IMR-90 (cell line): ENCODE data around the gene CYP2A13. TPM values are rescaled to one million over a fixed set of nuclear protein-coding genes. Genes with fewer than 3 reads are reported as not detected.

Experiments
- ATAC-seq: fragments of 200-7000 bp; cut with Tn5 transposase; 2 replicates; pipeline ENCODE4 v1.9.1; 2020; ENCODE audit warnings: low read depth, mild to moderate bottlenecking, moderate library complexity
- BruUV-seq: library from RNA; stranded (reverse); fragments of 400-500 nt; replicated peaks from 2 replicates; lab custom pipeline; 2021; lab: Mats Ljungman, UMichigan
- CTCF ChIA-PET: fragments of 300-600 bp; formaldehyde crosslinking; extraction: SDS; loops from one replicate; lab custom pipeline; 2021; ENCODE audit warnings: antibody characterized with exemption; lab: Yijun Ruan, JAX
- POLR2A ChIA-PET: fragments of 300-600 bp; sonication (Branson Sonifier 250); formaldehyde crosslinking; loops from one replicate; lab custom pipeline; 2022; ENCODE audit warnings: antibody characterized with exemption; ENCODE audit not compliant: unreplicated experiment; lab: Charles Lee
- DNase-seq: peaks from one replicate; pipeline ENCODE4 v3.0.0; 2013
- H2AFZ ChIP-seq: replicated peaks from 2 replicates; pipeline ENCODE3; 2013; ENCODE audit warnings: low read length, mild to moderate bottlenecking; ENCODE audit not compliant: poor library complexity
- H2AK5ac ChIP-seq: 2 replicates; pipeline ENCODE4 v1.6.1; 2013; ENCODE audit warnings: low read depth, low read length, inconsistent platforms
- H2AK9ac ChIP-seq: replicated peaks from 2 replicates; pipeline ENCODE3; 2013; ENCODE audit warnings: mild to moderate bottlenecking, low read depth, low read length, moderate library complexity; ENCODE audit not compliant: poor library complexity
- H2BK120ac ChIP-seq: 2 replicates; pipeline ENCODE4 v1.6.1; 2013; ENCODE audit warnings: low read depth, low read length, inconsistent platforms
- H2BK15ac ChIP-seq: 3 replicates; pipeline ENCODE4 v1.6.1; 2013; ENCODE audit warnings: low read depth, low read length, inconsistent platforms
- H2BK20ac ChIP-seq: 2 replicates; pipeline ENCODE4 v1.6.1; 2013; ENCODE audit warnings: low read depth, mild to moderate bottlenecking, inconsistent platforms, low read length, moderate library complexity
- H2BK5ac ChIP-seq: 2 replicates; pipeline ENCODE4 v1.6.1; 2013; ENCODE audit warnings: mild to moderate bottlenecking, low read depth, low read length, inconsistent platforms; ENCODE audit not compliant: poor library complexity, severe bottlenecking
- H3K14ac ChIP-seq: replicated peaks from 2 replicates; pipeline ENCODE4 v1.6.1; 2013; ENCODE audit warnings: low read depth, low read length, inconsistent platforms
- H3K18ac ChIP-seq: 2 replicates; pipeline ENCODE4 v1.6.1; 2013; ENCODE audit warnings: low read depth, low read length, control low read depth
- H3K23ac ChIP-seq: 2 replicates; pipeline ENCODE4 v1.6.1; 2013; ENCODE audit warnings: low read depth, low read length, inconsistent platforms
- H3K27ac ChIP-seq: 2 replicates; pipeline ENCODE4 v1.5.1; 2013; ENCODE audit warnings: mild to moderate bottlenecking, control low read depth, low read length; ENCODE audit not compliant: insufficient read depth
- H3K27me3 ChIP-seq: 2 replicates; pipeline ENCODE4 v1.6.1; 2013; ENCODE audit warnings: low read length; ENCODE audit not compliant: control insufficient read depth, insufficient read depth
- H3K36me3 ChIP-seq: 2 replicates; pipeline ENCODE4 v1.6.1; 2013; ENCODE audit warnings: low read length, mixed read lengths; ENCODE audit not compliant: control insufficient read depth, insufficient read depth
- H3K4ac ChIP-seq: 2 replicates; pipeline ENCODE4 v1.6.1; 2013; ENCODE audit warnings: low read depth, low read length, inconsistent platforms
- H3K4me1 ChIP-seq: 2 replicates; pipeline ENCODE4 v1.6.1; 2013; ENCODE audit warnings: low read length, mixed read lengths; ENCODE audit not compliant: control insufficient read depth, insufficient read depth
- H3K4me2 ChIP-seq: 2 replicates; pipeline ENCODE4 v1.6.1; 2013; ENCODE audit warnings: low read depth, mild to moderate bottlenecking, control low read depth, low read length, moderate library complexity
- H3K4me3 ChIP-seq: 2 replicates; pipeline ENCODE4 v1.5.1; 2013; ENCODE audit warnings: low read depth, mild to moderate bottlenecking, control low read depth, low read length, moderate library complexity; ENCODE audit not compliant: insufficient read depth
- H3K56ac ChIP-seq: 2 replicates; pipeline ENCODE4 v1.6.1; 2013; ENCODE audit warnings: low read length, inconsistent platforms; ENCODE audit not compliant: insufficient read depth; ENCODE audit errors: extremely low read depth
- H3K79me1 ChIP-seq, 2 experiments: 2 replicates each; pipeline ENCODE4 v1.6.1; 2013; ENCODE audit warnings: low read length in 2 of 2, inconsistent platforms in 1 of 2, low read depth in 1 of 2
- H3K9ac ChIP-seq: 2 replicates; pipeline ENCODE4 v1.6.1; 2013; ENCODE audit warnings: low read depth, low read length, control low read depth
- H3K9me1 ChIP-seq: 2 replicates; pipeline ENCODE4 v1.6.1; 2013; ENCODE audit warnings: low read length, inconsistent platforms; ENCODE audit not compliant: insufficient read depth
- H3K9me3 ChIP-seq: 2 replicates; pipeline ENCODE4 v1.6.1; 2013; ENCODE audit warnings: low read length; ENCODE audit not compliant: control insufficient read depth, insufficient read depth
- H4K20me1 ChIP-seq: 2 replicates; pipeline ENCODE4 v1.6.1; 2013; ENCODE audit warnings: low read length, inconsistent platforms; ENCODE audit not compliant: insufficient read depth
- H4K5ac ChIP-seq: 2 replicates; pipeline ENCODE4 v1.6.1; 2013; ENCODE audit warnings: mild to moderate bottlenecking, low read depth, low read length, control low read depth
- H4K8ac ChIP-seq, 2 experiments: 2 replicates each; pipeline ENCODE4 v1.6.1; 2013; ENCODE audit warnings: low read depth in 2 of 2, low read length in 2 of 2, control low read depth in 1 of 2, inconsistent platforms in 1 of 2
- H4K91ac ChIP-seq: 2 replicates; pipeline ENCODE4 v1.6.1; 2013; ENCODE audit warnings: low read depth, low read length, inconsistent platforms; ENCODE audit not compliant: insufficient read depth
- CEBPB ChIP-seq: IDR thresholded peaks from 2 replicates; pipeline ENCODE4 v1.6.1; 2012; ENCODE audit warnings: low read depth, low read length, improper control_type of control experiment
- CHD1 ChIP-seq: IDR thresholded peaks from 2 replicates; pipeline ENCODE4 v1.6.1; 2012; ENCODE audit warnings: low read depth, low read length, improper control_type of control experiment
- ELK1 ChIP-seq: fragments of 150-350 bp; IDR thresholded peaks from 2 replicates; pipeline ENCODE4 v1.6.1; 2016; ENCODE audit warnings: low read depth, mild to moderate bottlenecking, low read length, moderate library complexity, borderline replicate concordance
- FOS ChIP-seq: fragments of 150-350 bp; IDR thresholded peaks from 2 replicates; pipeline ENCODE4 v1.6.1; 2016; ENCODE audit warnings: low read depth, low read length
- MAZ ChIP-seq: IDR thresholded peaks from 2 replicates; pipeline ENCODE4 v1.6.1; 2012; ENCODE audit warnings: low read depth, mild to moderate bottlenecking, low read length, improper control_type of control experiment, moderate library complexity, borderline replicate concordance
- MXI1 ChIP-seq: IDR thresholded peaks from 2 replicates; pipeline ENCODE4 v1.6.1; 2012; ENCODE audit warnings: low read depth, mild to moderate bottlenecking, low read length, moderate library complexity, borderline replicate concordance
- NFE2L2 ChIP-seq: fragments of 150-350 bp; IDR thresholded peaks from 2 replicates; pipeline ENCODE4 v1.6.1; 2016; ENCODE audit warnings: low read depth, mild to moderate bottlenecking, low read length
- POLR2A ChIP-seq: IDR thresholded peaks from 2 replicates; pipeline ENCODE4 v1.6.1; 2012; ENCODE audit warnings: mild to moderate bottlenecking, low read depth, low read length
- RCOR1 ChIP-seq: IDR thresholded peaks from 2 replicates; pipeline ENCODE4 v1.6.1; 2012; ENCODE audit warnings: mild to moderate bottlenecking, low read length, improper control_type of control experiment; ENCODE audit not compliant: insufficient replicate concordance
- RFX5 ChIP-seq: IDR thresholded peaks from 2 replicates; pipeline ENCODE4 v1.8.0; 2012; ENCODE audit warnings: low read depth, mild to moderate bottlenecking, low read length, moderate library complexity
- SMC3 ChIP-seq: fragments of 150-350 bp; IDR thresholded peaks from 2 replicates; pipeline ENCODE4 v1.6.1; 2016; ENCODE audit warnings: low read depth, mild to moderate bottlenecking, antibody characterized with exemption, low read length, moderate library complexity
- WGBS, 2 experiments: methylation state at CpG; one replicate each; pipeline versions ENCODE4 v1.1.5 to v1.1.7; 2013; ENCODE audit warnings: missing lambda C conversion rate in 2 of 2; ENCODE audit not compliant: insufficient read length in 1 of 2; ENCODE audit errors: extremely low coverage in 2 of 2; 5-methylcytosine and 5-hydroxymethylcytosine counted together
- dilution Hi-C: fragments of 300-500 bp; cut with HindIII; formaldehyde crosslinking; loops from one replicate; pipeline ENCODE4 v1.14.3; 2018; ENCODE audit warnings: low sequenced_read_pairs; ENCODE audit not compliant: unreplicated experiment
- in situ Hi-C: fragments of 300-500 bp; cut with MboI; formaldehyde crosslinking; loops from 3 replicates; pipeline ENCODE4 v1.14.3; 2019; ENCODE audit warnings: low sequenced_read_pairs, inconsistent platforms, mixed read lengths
- intact Hi-C: fragments of 100-400 bp; cut with micrococcal nuclease; formaldehyde crosslinking; loops from 2 replicates; pipeline ENCODE4 v1.10.0; 2022
- polyA plus RNA-seq, 3 experiments: library from polyadenylated mRNA; depleted of rRNA; stranded (reverse); fragments of >200 nt; gene quantifications; 2 replicates each; pipeline ENCODE4 v1.2.3, GENCODE V29; 2012; ENCODE audit warnings: low replicate concordance in 1 of 3
- total RNA-seq: library from RNA; depleted of rRNA; stranded (reverse); fragments of >200 nt; gene quantifications from 2 replicates; pipeline ENCODE4 v1.2.3, GENCODE V29; 2012
- TF ChIP-seq, protein P1 (sequence below): fragments of 150-350 bp; IDR thresholded peaks from 2 replicates; pipeline ENCODE4 v1.6.1; 2017; ENCODE audit warnings: mild to moderate bottlenecking, antibody characterized with exemption, low read length, low read depth
- TF ChIP-seq, protein P2 (sequence below): conservative IDR thresholded peaks from 2 replicates; pipeline ENCODE4 v1.5.1; 2012; ENCODE audit warnings: mild to moderate bottlenecking, low read depth, low read length, improper control_type of control experiment

The CYP2A13 gene
- total and polyA plus RNA-seq, 2 of the 4 experiments (the other 2 are of a cell fraction): not detected

DNA sequence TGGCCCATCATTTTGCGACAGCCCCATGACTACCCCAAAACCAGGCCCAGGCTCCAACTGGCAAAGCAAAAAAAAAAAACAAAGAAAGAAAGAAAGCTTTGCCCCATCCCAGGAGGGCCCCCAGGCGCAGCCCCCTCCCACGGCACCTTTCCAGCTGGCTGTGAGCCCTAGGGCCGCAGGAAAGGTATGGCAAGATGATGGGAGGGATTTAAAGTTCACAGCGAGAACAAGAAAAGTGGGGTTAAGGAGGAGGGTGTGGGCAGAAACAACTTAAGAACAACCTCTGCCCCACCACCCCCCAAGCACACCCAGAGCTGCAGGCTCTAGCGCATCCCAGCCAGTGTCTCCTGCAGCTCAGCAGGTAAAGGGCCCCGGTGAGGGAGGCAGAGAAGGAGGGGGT, 25.9 kb downstream of the CYP2A13 start, which contains the start of gene CYP2F1:
TSS of gene CYP2F1 (plus strand) at position 301 of the 400 bp plus-strand sequence. CDS start 1,757 bp downstream, outside the sequence.
- H3K23ac ChIP-seq: no peak within 1 kb of the TSS
- no peak within 1 kb of the TSS for H3K18ac ChIP-seq
- DNase-seq (no peak), ATAC-seq (no peak)
- no TSS peak for BruUV-seq
- H2AK9ac ChIP-seq: no peak within 1 kb of the TSS
- TF ChIP-seq, protein P1, sequence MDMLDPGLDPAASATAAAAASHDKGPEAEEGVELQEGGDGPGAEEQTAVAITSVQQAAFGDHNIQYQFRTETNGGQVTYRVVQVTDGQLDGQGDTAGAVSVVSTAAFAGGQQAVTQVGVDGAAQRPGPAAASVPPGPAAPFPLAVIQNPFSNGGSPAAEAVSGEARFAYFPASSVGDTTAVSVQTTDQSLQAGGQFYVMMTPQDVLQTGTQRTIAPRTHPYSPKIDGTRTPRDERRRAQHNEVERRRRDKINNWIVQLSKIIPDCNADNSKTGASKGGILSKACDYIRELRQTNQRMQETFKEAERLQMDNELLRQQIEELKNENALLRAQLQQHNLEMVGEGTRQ: no peak
- TF ChIP-seq ELK1: no peak
- no peak for TF ChIP-seq NFE2L2
- TF ChIP-seq, protein P2, sequence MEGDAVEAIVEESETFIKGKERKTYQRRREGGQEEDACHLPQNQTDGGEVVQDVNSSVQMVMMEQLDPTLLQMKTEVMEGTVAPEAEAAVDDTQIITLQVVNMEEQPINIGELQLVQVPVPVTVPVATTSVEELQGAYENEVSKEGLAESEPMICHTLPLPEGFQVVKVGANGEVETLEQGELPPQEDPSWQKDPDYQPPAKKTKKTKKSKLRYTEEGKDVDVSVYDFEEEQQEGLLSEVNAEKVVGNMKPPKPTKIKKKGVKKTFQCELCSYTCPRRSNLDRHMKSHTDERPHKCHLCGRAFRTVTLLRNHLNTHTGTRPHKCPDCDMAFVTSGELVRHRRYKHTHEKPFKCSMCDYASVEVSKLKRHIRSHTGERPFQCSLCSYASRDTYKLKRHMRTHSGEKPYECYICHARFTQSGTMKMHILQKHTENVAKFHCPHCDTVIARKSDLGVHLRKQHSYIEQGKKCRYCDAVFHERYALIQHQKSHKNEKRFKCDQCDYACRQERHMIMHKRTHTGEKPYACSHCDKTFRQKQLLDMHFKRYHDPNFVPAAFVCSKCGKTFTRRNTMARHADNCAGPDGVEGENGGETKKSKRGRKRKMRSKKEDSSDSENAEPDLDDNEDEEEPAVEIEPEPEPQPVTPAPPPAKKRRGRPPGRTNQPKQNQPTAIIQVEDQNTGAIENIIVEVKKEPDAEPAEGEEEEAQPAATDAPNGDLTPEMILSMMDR: no peak
- TF ChIP-seq MXI1: no peak
- no peak for TF ChIP-seq CHD1
- TF ChIP-seq CEBPB: no peak
- TF ChIP-seq RFX5: no peak
- no peak for TF ChIP-seq RCOR1
- TF ChIP-seq MAZ: no peak
- TF ChIP-seq POLR2A: no peak
- TF ChIP-seq FOS: no peak
- TF ChIP-seq SMC3: no peak
- H2BK5ac ChIP-seq: no peak within 1 kb of the TSS
- no peak within 1 kb of the TSS for H3K4me2 ChIP-seq
- no peaks in the 10 kb centered on the region for H4K20me1 ChIP-seq
- ChIA-PET POLR2A (no interaction called here), CTCF (no interaction called here)
- no peak within 1 kb of the TSS for H2BK20ac ChIP-seq
- no peaks in the 10 kb centered on the region for H3K4me1 ChIP-seq
- dilution Hi-C loops (no loop called here), in situ Hi-C loops (no loop called here), intact Hi-C loops (no loop called here)
- H3K27me3 ChIP-seq: peaks cover 5% of the 10 kb centered on the region; the same call in 1 of the 2 replicates
- no peak within 1 kb of the TSS for H3K14ac ChIP-seq
- H2AFZ ChIP-seq: no peak within 1 kb of the TSS
- H3K9me1 ChIP-seq: no peaks in the 10 kb centered on the region
- H3K56ac ChIP-seq: no peak within 1 kb of the TSS
- no peak within 1 kb of the TSS for H4K8ac ChIP-seq
- no peak within 1 kb of the TSS for H2BK120ac ChIP-seq
- H2BK15ac ChIP-seq: no peak within 1 kb of the TSS
- no peaks in the 10 kb centered on the region for H3K9me3 ChIP-seq
- no peak within 1 kb of the TSS for H4K5ac ChIP-seq
- H4K91ac ChIP-seq: no peak within 1 kb of the TSS
- H3K27ac ChIP-seq: no peak within 1 kb of the TSS
- H3K36me3 ChIP-seq: no peaks in the 10 kb centered on the region
- H3K4me3 ChIP-seq: no peak within 1 kb of the TSS
- H2AK5ac ChIP-seq: no peak within 1 kb of the TSS
- no peak within 1 kb of the TSS for H3K4ac ChIP-seq
- H3K9ac ChIP-seq: no peak within 1 kb of the TSS
- H3K79me1 ChIP-seq: no peaks in the 10 kb centered on the region
- WGBS, 2 experiments: no CpG with 5 or more reads among the region's 7 CpGs
